Dedifferentiated amniotic fluid mesenchymal stem cell (primary cell): Measurements from ENCODE around the gene DOC2B.
A peak's percentile ranks its signal among the peaks of the same experiment; 100 is the strongest.
"Not testable (repeated sequence)": the region's sequence is repeated elsewhere in the genome, so short reads cannot be mapped to it uniquely, and the experiment has no call there.

ENCODE experiments used
- DNase-seq: peaks from one replicate; pipeline ENCODE4 v3.0.0-alpha.2; 2016; ENCODE audit errors: extremely low spot score

The DOC2B gene

DNA sequence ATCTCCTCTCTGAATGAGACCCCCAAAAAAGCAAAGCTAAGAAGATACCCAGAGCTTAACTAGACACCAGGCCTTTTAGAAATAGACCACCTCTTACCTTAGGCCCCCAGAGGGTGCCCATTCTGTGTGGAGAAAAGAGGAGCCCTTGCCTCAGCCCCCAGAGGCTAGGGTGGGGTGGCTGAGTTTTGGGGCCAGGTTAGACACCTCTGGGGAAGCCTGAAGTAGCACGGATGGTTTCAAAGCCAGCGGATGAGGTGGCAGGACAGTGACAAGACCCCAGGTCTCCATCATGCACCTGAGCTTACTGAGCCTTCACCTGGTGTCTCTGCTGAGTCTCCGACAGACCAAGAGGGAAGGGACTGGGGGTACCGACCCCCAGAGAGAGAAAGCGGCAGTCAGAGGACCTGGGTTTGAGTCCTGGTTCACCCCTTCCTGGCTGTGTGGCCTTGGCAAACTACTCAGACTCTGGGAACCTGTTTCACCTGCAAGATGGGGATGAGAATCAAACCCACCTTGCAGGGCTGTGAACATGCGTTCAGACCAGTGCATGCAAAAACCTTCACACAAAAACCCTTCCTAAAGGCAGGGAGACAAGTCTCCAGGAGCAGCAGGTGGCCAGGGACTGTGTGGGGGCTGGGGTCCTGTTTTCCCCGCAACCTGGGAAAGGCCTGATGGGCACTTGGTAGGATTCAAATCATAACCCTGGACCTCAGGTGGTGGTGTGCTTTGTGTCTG is 36.3 kb downstream of the DOC2B start:
- DNase-seq: no peak

DNA sequence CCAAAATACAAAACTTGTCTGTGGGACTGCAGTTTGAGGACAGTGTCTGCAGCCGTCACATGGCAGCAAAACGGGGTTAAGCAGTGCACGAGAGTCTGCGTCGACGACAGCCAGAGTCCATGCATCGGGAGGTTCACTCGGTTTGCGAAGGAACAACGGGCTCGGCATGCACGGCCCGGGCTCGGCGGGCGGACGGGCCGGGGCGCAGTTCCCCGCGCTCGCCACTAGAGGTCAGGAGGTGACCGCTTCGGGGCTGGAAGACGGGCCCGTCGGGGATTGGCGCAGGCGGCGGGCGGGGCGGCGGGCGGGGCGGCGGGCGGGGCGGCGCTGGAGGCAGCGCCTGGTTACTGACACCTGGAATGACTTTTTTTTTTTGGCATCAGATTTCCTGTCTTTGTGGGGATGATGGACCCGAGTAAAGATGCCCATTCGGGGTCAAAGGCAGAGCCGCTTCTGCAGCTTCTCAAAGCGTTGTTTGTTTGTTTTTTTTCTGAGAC is 37.6 kb downstream of the DOC2B start:
- DNase-seq: peak; percentile 22

DNA sequence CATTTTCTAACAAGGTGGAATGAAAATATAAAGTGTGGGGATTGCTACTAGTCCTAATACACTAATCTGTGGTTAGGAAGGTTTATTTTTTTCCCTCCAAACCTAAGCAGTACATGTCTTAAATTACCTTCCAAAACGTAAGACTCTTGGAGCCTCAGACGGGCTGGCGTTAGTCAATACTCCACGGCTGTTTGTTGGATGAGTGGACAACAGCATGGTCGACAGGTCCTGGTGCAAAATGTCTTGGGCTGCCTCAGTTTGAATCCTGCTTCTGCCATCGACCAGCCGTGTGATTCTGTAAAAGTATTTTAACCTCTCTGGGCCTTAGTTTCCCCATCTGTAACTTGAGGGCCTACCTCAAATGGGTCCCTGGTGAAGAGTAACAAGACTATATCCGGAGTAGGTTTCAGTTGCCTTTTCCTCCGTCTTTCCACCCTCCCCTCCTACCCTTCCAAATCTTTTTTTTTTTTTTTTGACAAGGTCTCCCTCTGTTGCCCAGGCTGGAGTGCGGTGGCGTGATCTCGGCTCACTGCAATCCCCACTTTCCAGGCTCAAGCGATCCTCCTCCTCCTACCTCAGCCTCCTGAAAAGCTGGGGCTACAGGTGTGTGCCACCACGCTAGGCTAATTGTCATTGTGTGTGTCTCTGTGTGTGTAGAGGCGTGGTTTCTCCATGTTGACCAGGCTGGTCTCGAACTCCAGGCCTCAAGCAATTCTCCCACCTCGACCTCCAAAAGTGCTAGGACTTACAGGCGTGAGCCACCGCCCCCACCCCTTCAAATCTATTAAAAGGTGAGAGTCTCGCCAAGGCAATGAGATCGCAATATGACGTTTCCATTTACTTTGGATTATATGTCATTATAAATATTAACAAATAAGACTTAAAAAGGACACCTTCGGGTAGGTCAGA is 38.3 kb downstream of the DOC2B start:
- no peak for DNase-seq

DNA sequence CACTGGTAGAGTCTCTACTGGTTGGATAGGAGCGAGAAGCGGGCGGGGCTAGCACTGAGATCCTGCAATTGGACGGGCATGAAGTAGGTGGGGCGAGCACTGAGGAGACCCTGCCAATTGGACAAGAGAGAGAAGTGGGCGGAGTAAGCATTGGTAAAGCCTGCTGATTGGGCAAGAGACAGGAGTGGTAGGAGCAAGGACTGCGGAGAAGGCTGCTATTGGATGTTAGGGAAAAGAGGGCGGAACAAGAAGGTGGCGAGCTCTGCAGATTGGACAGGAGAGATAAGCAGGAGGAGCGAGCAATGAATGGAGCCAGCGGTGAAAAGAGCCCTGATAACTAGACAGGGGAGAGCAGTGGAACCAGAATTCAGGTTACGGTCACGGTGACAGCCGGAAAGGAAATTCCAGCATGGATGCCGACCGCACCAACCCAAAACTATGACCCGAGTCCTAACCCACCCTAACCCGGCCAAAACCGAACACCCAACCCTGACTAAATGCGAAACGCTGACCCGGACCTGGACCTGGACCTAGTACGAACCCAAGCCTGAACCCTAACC is 39.3 kb downstream of the DOC2B start:
- DNase-seq: no peak

GRCh38 chr17:139401-140205 is 41.8 kb downstream of the DOC2B start:
- DNase-seq: not testable (repeated sequence)

DNA sequence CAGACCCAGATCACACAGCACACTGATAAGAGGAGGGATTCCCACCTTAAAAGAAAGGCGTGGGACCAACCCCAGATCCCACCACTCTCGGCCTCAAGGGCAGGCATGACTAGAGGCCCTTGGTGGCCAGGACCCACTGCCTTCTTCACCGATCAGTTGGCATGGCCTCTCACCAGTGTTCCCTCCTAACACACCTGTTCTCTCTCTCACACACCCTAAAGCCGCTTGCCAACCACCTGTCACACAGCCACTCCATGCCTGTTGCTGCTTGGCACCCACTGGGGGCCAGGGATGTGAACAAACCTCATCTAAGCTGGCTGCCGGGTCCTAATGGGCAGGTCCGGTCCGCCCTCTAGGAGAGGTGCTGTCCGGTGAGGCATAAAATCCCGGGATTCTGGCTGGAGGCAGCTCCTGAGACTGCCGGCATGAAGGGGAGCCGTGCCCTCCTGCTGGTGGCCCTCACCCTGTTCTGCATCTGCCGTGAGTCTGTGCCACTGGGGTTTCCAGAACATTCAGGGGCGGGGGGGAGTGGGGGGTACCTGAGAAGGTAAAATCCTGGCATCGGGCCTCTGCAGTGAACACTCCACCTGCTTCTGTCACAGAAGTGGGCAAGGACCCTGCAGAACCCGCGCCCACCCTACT is 44.2 kb downstream of the DOC2B start, which contains the start of gene SCGB1C2:
Gene SCGB1C2 (plus strand): TSS at position 404 of the 642 bp plus-strand sequence. CDS start 22 bp downstream, at position 426.
- DNase-seq: not testable (repeated sequence)

DNA sequence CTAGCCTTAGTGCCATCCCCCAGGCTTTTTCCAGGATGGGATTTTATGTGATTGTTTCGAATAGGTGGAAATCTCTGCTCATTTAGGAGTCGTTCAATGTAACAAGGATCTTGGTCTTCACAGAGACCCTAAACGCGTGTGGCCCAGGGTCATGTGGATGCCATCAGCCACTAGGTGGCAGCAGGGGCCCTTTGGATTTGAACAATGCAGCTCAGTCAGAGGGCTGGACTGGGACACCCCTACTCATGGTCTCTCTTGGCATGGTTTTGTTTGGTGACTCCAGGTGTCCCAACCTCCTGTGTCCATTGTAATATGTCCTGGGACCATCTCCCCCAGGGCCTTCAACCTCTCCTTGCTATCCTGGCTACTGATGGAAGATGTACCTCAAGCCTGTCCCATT is 44.9 kb downstream of the DOC2B start:
- not testable (repeated sequence) for DNase-seq

DNA sequence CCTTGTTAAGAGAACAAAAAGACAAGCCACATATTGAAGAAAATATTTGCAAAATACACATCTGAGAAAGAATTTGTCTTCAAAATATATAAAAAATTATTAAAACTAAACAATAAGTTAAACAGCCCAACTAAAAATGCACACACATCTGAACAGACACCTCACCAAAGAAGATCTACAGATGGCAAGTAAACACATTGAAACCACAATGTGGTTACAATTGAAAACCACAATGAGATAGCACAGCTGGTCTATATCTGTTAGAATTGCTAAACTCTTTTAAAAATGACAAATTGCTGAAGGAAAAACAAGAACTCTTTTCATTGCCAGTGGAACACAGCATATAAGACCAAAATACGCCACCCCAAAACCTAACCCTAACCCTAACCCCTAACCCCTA is 45.6 kb downstream of the DOC2B start:
- DNase-seq: not testable (repeated sequence)

DNA sequence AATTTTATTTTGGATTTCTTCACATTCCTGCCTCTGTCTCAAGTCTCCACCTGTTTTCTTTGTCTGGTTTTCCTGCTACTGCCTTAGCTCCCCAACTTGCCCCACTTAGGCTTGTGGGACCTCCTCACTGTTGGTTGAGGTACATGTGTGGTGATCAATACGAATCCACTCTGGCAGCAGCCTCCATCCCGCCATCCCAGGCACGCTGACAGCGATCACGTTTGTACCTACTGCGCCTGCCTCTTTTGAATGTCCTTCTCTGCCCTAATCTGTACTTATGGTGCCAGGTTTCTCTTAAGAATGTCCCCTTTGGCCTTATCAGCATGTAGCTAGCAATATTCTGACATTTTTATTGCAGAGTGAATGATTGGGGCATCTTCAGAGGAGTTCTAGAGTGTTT is 46.4 kb downstream of the DOC2B start:
- not testable (repeated sequence) for DNase-seq

DNA sequence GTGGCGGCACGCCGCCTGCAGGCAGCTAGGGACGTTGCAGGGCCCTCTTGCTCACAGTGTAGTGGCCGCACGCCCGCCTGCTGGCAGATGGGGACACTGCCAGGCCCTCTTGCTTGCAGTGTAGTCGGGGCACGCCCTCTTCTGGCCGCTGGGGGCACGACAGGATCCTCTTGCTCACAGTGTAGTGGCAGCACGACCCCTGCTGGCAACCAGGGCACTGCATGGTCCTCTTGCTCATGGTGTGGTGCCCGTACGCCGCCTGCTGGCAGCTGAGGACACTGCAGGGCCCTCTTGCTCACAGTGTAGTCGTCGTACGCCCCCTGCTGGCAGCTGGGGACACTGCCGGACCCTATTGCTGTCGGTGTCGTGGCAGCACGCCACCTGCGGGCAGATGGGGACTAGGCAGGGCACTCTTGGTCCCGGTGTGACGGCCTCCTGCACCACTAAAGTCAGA is 47.1 kb downstream of the DOC2B start:
- not testable (repeated sequence) for DNase-seq

DNA sequence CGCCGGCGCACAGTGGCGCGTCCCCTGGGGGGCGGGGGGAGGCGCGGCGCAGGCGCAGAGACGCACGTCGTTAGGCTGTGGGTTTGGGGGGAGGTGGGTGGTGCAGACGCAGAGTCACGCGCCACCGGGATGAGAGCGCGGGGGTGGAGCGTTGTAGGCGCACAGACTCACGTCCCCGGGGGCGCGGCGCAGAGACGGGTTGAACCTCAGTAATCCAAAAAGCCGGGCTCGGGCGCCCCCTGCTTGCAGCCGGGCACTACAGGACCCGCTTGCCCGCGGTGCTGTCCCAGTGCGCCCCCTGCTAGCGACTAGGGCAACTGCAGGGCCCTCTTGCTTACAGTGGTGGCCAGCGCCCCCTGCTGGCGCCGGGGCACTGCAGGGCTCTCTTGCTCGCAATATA is 47.5 kb downstream of the DOC2B start:
- not testable (repeated sequence) for DNase-seq

DNA sequence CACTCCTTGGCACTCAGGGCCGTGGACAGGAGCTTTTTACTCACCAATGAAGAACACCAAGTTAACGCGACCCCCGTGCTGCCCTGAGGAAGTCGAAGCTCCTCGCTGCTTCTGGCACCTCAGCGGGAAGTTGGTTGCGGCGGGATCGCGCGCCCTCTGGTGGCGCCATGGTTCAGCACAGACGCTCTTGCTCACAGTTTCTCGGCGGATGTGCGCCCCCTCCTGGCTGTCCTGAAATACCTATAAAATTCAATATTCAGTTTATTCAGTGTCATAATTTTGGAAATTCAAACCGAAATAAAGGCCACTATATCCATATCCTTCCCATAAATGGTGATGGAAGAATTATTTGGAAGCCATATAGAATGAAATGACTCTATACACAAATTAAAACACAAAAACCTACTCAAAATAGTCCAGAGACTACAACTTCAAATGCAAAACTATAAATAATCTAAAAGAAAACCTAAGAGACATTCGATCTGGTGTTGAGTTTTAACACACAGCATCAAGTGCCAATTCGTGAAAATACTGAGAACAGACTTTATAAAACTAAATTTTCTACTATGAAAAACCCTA is 63.0 kb downstream of the DOC2B start:
- not testable (repeated sequence) for DNase-seq

DNA sequence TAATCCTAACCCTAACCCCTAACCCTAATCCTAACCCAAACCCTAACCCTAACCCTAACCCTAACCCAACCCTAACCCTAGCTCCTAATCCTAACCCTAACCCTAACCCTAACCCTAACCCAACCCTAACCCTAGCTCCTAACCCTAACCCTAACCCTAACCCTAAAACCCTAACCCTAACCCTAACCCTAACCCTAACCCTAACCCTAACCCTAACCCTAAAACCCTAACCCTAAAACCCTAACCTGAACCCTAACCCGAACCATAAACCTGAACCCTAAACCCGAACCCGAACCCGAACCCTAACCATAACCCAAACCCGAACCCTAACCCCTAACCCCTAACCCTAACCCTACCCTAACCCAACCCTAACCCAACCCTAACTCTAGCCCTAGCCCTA is 68.3 kb downstream of the DOC2B start:
- not testable (repeated sequence) for DNase-seq
